ENCODE measurements around the gene DYSF.

DNA sequence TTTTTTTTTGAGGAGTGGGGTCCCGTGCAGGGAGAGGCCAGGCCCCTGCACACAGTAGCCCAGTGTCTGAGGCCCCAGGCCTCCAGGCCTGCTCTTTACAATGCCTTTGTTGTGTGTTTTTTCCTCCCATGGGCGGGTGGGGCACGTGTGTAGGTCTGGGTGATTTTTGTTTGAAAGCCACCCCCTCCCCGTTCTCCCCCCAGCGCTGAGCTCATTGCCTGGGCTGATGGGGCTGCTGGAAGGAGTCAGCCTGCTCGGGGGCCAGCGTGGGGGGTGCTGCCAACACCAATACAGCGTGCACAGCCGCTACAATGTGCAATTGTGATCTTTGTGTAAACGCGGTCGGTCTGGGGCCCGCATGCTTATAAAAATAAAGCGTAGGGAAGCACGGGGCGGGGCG lies 142.7 kb downstream of the DYSF start:
- no peak for TF ChIP-seq MEIS1 (CRISPR knock-in tag; IDR thresholded peaks at IDR 0.05; ENCODE audit: borderline replicate concordance)
- TF ChIP-seq, protein P1, sequence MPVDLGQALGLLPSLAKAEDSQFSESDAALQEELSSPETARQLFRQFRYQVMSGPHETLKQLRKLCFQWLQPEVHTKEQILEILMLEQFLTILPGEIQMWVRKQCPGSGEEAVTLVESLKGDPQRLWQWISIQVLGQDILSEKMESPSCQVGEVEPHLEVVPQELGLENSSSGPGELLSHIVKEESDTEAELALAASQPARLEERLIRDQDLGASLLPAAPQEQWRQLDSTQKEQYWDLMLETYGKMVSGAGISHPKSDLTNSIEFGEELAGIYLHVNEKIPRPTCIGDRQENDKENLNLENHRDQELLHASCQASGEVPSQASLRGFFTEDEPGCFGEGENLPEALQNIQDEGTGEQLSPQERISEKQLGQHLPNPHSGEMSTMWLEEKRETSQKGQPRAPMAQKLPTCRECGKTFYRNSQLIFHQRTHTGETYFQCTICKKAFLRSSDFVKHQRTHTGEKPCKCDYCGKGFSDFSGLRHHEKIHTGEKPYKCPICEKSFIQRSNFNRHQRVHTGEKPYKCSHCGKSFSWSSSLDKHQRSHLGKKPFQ (tag by site-specific recombination; IDR thresholded peaks at IDR 0.05): no peak
- TF ChIP-seq, protein P2, sequence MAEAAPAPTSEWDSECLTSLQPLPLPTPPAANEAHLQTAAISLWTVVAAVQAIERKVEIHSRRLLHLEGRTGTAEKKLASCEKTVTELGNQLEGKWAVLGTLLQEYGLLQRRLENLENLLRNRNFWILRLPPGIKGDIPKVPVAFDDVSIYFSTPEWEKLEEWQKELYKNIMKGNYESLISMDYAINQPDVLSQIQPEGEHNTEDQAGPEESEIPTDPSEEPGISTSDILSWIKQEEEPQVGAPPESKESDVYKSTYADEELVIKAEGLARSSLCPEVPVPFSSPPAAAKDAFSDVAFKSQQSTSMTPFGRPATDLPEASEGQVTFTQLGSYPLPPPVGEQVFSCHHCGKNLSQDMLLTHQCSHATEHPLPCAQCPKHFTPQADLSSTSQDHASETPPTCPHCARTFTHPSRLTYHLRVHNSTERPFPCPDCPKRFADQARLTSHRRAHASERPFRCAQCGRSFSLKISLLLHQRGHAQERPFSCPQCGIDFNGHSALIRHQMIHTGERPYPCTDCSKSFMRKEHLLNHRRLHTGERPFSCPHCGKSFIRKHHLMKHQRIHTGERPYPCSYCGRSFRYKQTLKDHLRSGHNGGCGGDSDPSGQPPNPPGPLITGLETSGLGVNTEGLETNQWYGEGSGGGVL (tag by site-specific recombination; IDR thresholded peaks at IDR 0.05): no peak

All from HEK293 (cell line).